K562 (cell line): Measurements from ENCODE around the gene MAP3K6. TPM values are rescaled to one million over a fixed set of nuclear protein-coding genes. Genes with fewer than 3 reads are reported as not detected.

ENCODE experiments used
- ARID4B ChIP-seq: sonication (generic); formaldehyde crosslinking; IDR thresholded peaks from 2 replicates; pipeline ENCODE4 v1.8.0; 2022; ENCODE audit warnings: mild to moderate bottlenecking, missing genetic modification reagents
- ATF3 ChIP-seq, 2 experiments: fragments of 450-650 bp in 1 of 2; sonication (generic) in 1 of 2; formaldehyde crosslinking in 1 of 2; IDR thresholded peaks in 1 of 2; conservative IDR thresholded peaks in 1 of 2; 2 replicates each; pipeline versions ENCODE4 v1.6.1 to v1.8.1; 2016 to 2023; ENCODE audit warnings: mild to moderate bottlenecking in 2 of 2, moderate library complexity in 2 of 2, inconsistent platforms in 1 of 2, missing genetic modification reagents in 1 of 2
- BHLHE40 ChIP-seq: IDR thresholded peaks from 2 replicates; pipeline ENCODE4 v1.6.1; 2011; ENCODE audit warnings: low read length, improper control_type of control experiment
- GABPB1 ChIP-seq: sonication (generic); formaldehyde crosslinking; IDR thresholded peaks from 2 replicates; pipeline ENCODE4 v1.8.0; 2022; ENCODE audit warnings: mild to moderate bottlenecking, missing genetic modification reagents
- HNRNPK ChIP-seq: fragments of 200-400 bp; formaldehyde crosslinking; IDR thresholded peaks from one replicate; pipeline ENCODE4 v1.6.1; 2018; ENCODE audit warnings: mild to moderate bottlenecking, low read depth, low read length; ENCODE audit not compliant: poor library complexity, severe bottlenecking
- KLF1 ChIP-seq: fragments of 450-650 bp; IDR thresholded peaks from 2 replicates; pipeline ENCODE4 v1.6.1; 2016; ENCODE audit warnings: missing genetic modification characterization, missing compliant biosample characterization
- MYC ChIP-seq, 2 experiments: fragments of 250-450 bp in 1 of 2; sonication (Bioruptor Pico) in 1 of 2; IDR thresholded peaks; 2 replicates each; pipeline versions ENCODE4 v1.5.1 to v1.6.1; 2012 to 2021; ENCODE audit warnings: low read depth in 2 of 2, borderline replicate concordance in 1 of 2, improper control_type of control experiment in 1 of 2, low read length in 1 of 2, mild to moderate bottlenecking in 1 of 2, moderate library complexity in 1 of 2
- NBN ChIP-seq: fragments of 450-650 bp; IDR thresholded peaks from 2 replicates; pipeline ENCODE4 v1.6.1; 2016; ENCODE audit warnings: low read depth, mild to moderate bottlenecking
- NCOR1 ChIP-seq: fragments of 450-650 bp; IDR thresholded peaks from 2 replicates; pipeline ENCODE4 v1.6.1; 2016; ENCODE audit warnings: mild to moderate bottlenecking, moderate library complexity
- SNRNP70 ChIP-seq: fragments of 200-400 bp; formaldehyde crosslinking; optimal IDR thresholded peaks from 2 replicates; pipeline ENCODE3; 2017; ENCODE audit warnings: low read depth, low read length
- THAP12 ChIP-seq: fragments of 250-450 bp; sonication (Bioruptor Pico); IDR thresholded peaks from 2 replicates; pipeline ENCODE4 v1.9.0; 2021; ENCODE audit warnings: mild to moderate bottlenecking, inconsistent platforms
- TSC22D4 ChIP-seq: fragments of 450-650 bp; IDR thresholded peaks from 2 replicates; pipeline ENCODE4 v1.6.1; 2016; ENCODE audit warnings: missing genetic modification characterization, missing biosample characterization, control low read depth
- ZNF23 ChIP-seq: fragments of 250-450 bp; sonication (Bioruptor Pico); IDR thresholded peaks from 2 replicates; pipeline ENCODE4 v1.4.0; 2020; ENCODE audit warnings: mild to moderate bottlenecking
- ZNF24 ChIP-seq: fragments of 450-650 bp; IDR thresholded peaks from 2 replicates; pipeline ENCODE4 v1.6.1; 2016
- ZNF512 ChIP-seq: IDR thresholded peaks from 2 replicates; pipeline ENCODE4 v1.6.1; 2016; ENCODE audit warnings: missing genetic modification characterization, missing compliant biosample characterization
- ZNF586 ChIP-seq: fragments of 450-650 bp; formaldehyde crosslinking; conservative IDR thresholded peaks from 2 replicates; pipeline ENCODE4 v1.4.0; 2020; ENCODE audit warnings: mild to moderate bottlenecking, moderate library complexity
- ZNF589 ChIP-seq: fragments of 200-800 bp; sonication (Bioruptor generic); IDR thresholded peaks from 2 replicates; pipeline ENCODE4 v1.6.1; 2016; ENCODE audit warnings: low read depth, missing genetic modification characterization, missing compliant biosample characterization
- polyA plus RNA-seq, 8 experiments: library from polyadenylated mRNA; depleted of rRNA in 4 of 8; stranded (reverse) in 5 of 8; unstranded in 3 of 8; fragments of >200 nt; fragmentation: Nextera tagmentation in 2 of 8; fragmentation: Illumina TruSeq in 1 of 8; extraction: Ambion mirVana in 2 of 8; extraction: Trizol in 1 of 8; gene quantifications; 2 replicates each; pipeline versions ENCODE4 v1.2.1 to v1.2.3, GENCODE V29; 2011 to 2014; ENCODE audit warnings: inconsistent platforms in 1 of 8, missing spikeins in 1 of 8
- total RNA-seq, 7 experiments: library from RNA; depleted of rRNA in 6 of 7; stranded (reverse); fragments of >200 nt in 6 of 7; fragmentation: Illumina TruSeq in 2 of 7; extraction: Trizol in 2 of 7; gene quantifications; 2 replicates each; pipeline versions ENCODE4 v1.2.1 to v1.2.3, GENCODE V29; 2011 to 2021; ENCODE audit warnings: low replicate concordance in 1 of 7

Gene MAP3K6
- total and polyA plus RNA-seq, 9 of the 15 experiments (the other 6 are each of a cell fraction or from before 2014, with no cell fraction given): 0.99 to 21.9 (median 7.0) TPM

- TF ChIP-seq KLF1 (tag) (no peak), TSC22D4 (tag) (no peak), ZNF586 (CRISPR knock-in tag) (no peak), NCOR1 (no peak), ZNF23 (no peak), MYC (IDR thresholded peaks at IDR 0.05; ENCODE audit: low read depth, low read length) (no peak), MYC (CRISPR knock-in tag; IDR thresholded peaks at IDR 0.05; ENCODE audit: borderline replicate concordance, low read depth) (no peak), ZNF24 (no peak), SNRNP70 (no peak), ZNF589 (no peak), THAP12 (CRISPR knock-in tag) (no peak), HNRNPK (no peak), ZNF512 (tag) (no peak), BHLHE40 (no peak), NBN (no peak), ATF3 (IDR thresholded peaks at IDR 0.05) (no peak), ATF3 (CRISPR knock-in tag; conservative IDR thresholded peaks at IDR 0.05) (no peak), ARID4B (CRISPR knock-in tag) (no peak), GABPB1 (CRISPR knock-in tag) (0 out of 2 replicates have a peak, but pooled peaks have one; percentile 37)
Observed at GRCh38 chr1:27332536-27333281, 34.1 kb downstream of the MAP3K6 start (continued).
